Stomach (tissue), 4 donors: ENCODE results near the gene ATL1.

Source experiments
- CTCF ChIP-seq, 7 experiments: fragments of 450-650 bp in 4 of 7; fragments of 200-600 bp in 3 of 7; sonication (generic) in 3 of 7; IDR thresholded peaks; one replicate each; pipeline ENCODE4 v1.5.1; 2016 to 2019; ENCODE audit warnings: antibody characterized with exemption in 7 of 7, control low read depth in 2 of 7, mild to moderate bottlenecking in 1 of 7
- POLR2A ChIP-seq, 4 donors: fragments of 450-650 bp; IDR thresholded peaks; one replicate each; pipeline ENCODE4 v1.6.1; 2016; ENCODE audit warnings: antibody characterized with exemption in 4 of 4, control low read depth in 2 of 4, mild to moderate bottlenecking in 1 of 4, moderate library complexity in 1 of 4
- POLR2AphosphoS5 ChIP-seq, 3 donors: sonication (generic); formaldehyde crosslinking; IDR thresholded peaks; one replicate each; pipeline ENCODE4 v1.6.1; 2016; ENCODE audit warnings: antibody characterized with exemption in 3 of 3

- no peak for TF ChIP-seq POLR2A (IDR thresholded peaks at IDR 0.05)
- TF ChIP-seq CTCF (IDR thresholded peaks at IDR 0.05): no peak
- TF ChIP-seq POLR2AphosphoS5 (IDR thresholded peaks at IDR 0.05): no peak
These were observed 75.2 kb downstream of the ATL1 start for GRCh38 chr14:50635141-50635540.
